ENCODE data around the gene CFAP46. TPM values are rescaled to one million over a fixed set of nuclear protein-coding genes. Genes with fewer than 3 reads are reported as not detected.

The CFAP46 gene
- polyA plus RNA-seq, 1 of the 3 experiments (the other 2 are of a cell fraction): 3.9 TPM

DNA sequence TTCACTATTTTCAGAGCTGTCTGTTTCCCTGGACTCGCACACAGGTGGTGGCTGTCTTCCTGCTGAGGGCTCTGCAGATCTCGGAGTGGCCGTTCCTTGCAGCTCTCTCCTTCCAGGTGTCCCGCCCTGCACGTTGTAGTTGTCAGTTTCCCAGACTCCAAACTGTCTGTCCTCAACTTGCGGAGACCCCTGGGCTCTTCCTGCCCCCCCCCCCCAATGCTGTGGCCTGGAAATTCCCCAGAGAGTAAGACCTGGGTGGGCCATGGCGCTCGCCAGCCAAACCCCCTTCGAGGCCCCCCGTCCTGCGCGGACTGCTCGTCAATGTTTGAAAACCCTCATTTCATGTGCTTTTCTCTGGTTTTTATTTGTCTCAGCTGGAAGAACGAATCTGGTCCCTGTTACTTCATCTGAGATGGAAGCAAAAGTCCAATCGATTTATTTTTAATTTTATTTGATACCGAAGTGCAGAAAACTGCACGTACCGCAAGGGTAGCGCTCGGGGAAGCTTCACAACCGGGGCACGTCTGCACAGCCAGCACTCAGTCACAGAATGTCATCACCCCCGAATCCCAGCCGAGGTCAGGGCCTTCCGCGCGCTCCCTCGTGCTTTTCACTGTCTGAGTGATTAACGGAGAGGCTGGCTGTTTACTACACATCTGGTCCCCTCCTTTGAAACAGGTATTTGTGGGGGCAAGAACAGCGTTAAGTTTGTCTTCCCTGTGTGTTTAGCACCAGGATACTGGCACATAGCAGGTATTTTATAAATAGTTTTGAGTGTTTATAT, 110.0 kb downstream of the CFAP46 start:
- Histone ChIP-seq H2AFZ (ENCODE audit: low read depth) (no peak overlapping the region), H3K9me3 (no peaks in the 10 kb centered on the region), H3K9me2 (no peaks in the 10 kb centered on the region), H4K20me1 (ENCODE audit: insufficient read depth) (no peaks in the 10 kb centered on the region), H3K9ac (no peak overlapping the region), H3K36me3 (replicated peaks in 1 of 2; ENCODE audit: control insufficient read depth in 1 of 2, insufficient read depth in 2 of 2, low read length in 1 of 2) (no peaks in the 10 kb centered on the region), H3K4me1 (ENCODE audit: control insufficient read depth in 1 of 2, insufficient read depth in 2 of 2, low read depth in 1 of 2, low read length in 1 of 2) (peaks cover 0 to 11% of the 10 kb centered on the region in 2 experiments; a peak in 1 of 4 replicates), H3F3A (replicated peaks; ENCODE audit: insufficient read depth) (peaks cover 3% of the 10 kb centered on the region), H3K27ac (ENCODE audit: low read depth in 2 of 2, low read length in 1 of 2) (no peak overlapping the region), H3K4me3 (ENCODE audit: low read depth in 2 of 2, low read length in 1 of 2) (no peak overlapping the region), H3K4me2 (no peak overlapping the region), H3K79me2 (ENCODE audit: insufficient read depth) (no peaks in the 10 kb centered on the region), H3K27me3 (ENCODE audit: insufficient read depth) (no peaks in the 10 kb centered on the region; the same call in 1 of the 2 replicates)
- ChIA-PET CTCF (interaction anchor here (5.2 kb wide), 1 partner anchor 178 kb away, joined by 26 read pairs; no protein-coding TSS in a partner anchor), POLR2A (no interaction called here)
- DNase-seq: no peak
- no peak for TF ChIP-seq FOSL2 (IDR thresholded peaks at IDR 0.05; ENCODE audit: borderline replicate concordance, low read depth)
- TF ChIP-seq GABPA (IDR thresholded peaks at IDR 0.05; ENCODE audit: low read depth): no peak
- no peak for TF ChIP-seq TCF12 (IDR thresholded peaks at IDR 0.05)
- TF ChIP-seq RAD21 (IDR thresholded peaks at IDR 0.05; ENCODE audit: low read length): no peak
- TF ChIP-seq EP300 (IDR thresholded peaks at IDR 0.05; ENCODE audit: borderline replicate concordance in 1 of 2, low read depth in 1 of 2, low read length in 1 of 2): no peak
- TF ChIP-seq, protein P1, sequence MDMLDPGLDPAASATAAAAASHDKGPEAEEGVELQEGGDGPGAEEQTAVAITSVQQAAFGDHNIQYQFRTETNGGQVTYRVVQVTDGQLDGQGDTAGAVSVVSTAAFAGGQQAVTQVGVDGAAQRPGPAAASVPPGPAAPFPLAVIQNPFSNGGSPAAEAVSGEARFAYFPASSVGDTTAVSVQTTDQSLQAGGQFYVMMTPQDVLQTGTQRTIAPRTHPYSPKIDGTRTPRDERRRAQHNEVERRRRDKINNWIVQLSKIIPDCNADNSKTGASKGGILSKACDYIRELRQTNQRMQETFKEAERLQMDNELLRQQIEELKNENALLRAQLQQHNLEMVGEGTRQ (IDR thresholded peaks at IDR 0.05; ENCODE audit: borderline replicate concordance, low read depth, low read length): no peak
- TF ChIP-seq, protein P2, sequence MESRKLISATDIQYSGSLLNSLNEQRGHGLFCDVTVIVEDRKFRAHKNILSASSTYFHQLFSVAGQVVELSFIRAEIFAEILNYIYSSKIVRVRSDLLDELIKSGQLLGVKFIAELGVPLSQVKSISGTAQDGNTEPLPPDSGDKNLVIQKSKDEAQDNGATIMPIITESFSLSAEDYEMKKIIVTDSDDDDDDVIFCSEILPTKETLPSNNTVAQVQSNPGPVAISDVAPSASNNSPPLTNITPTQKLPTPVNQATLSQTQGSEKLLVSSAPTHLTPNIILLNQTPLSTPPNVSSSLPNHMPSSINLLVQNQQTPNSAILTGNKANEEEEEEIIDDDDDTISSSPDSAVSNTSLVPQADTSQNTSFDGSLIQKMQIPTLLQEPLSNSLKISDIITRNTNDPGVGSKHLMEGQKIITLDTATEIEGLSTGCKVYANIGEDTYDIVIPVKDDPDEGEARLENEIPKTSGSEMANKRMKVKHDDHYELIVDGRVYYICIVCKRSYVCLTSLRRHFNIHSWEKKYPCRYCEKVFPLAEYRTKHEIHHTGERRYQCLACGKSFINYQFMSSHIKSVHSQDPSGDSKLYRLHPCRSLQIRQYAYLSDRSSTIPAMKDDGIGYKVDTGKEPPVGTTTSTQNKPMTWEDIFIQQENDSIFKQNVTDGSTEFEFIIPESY (IDR thresholded peaks at IDR 0.05; ENCODE audit: borderline replicate concordance, low read depth): no peak
- no peak for TF ChIP-seq SMC3 (IDR thresholded peaks at IDR 0.05; ENCODE audit: low read depth, low read length)
- TF ChIP-seq, protein P3, sequence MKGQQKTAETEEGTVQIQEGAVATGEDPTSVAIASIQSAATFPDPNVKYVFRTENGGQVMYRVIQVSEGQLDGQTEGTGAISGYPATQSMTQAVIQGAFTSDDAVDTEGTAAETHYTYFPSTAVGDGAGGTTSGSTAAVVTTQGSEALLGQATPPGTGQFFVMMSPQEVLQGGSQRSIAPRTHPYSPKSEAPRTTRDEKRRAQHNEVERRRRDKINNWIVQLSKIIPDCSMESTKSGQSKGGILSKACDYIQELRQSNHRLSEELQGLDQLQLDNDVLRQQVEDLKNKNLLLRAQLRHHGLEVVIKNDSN (IDR thresholded peaks at IDR 0.05; ENCODE audit: borderline replicate concordance, low read depth): no peak
- TF ChIP-seq, protein P4, sequence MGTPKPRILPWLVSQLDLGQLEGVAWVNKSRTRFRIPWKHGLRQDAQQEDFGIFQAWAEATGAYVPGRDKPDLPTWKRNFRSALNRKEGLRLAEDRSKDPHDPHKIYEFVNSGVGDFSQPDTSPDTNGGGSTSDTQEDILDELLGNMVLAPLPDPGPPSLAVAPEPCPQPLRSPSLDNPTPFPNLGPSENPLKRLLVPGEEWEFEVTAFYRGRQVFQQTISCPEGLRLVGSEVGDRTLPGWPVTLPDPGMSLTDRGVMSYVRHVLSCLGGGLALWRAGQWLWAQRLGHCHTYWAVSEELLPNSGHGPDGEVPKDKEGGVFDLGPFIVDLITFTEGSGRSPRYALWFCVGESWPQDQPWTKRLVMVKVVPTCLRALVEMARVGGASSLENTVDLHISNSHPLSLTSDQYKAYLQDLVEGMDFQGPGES (IDR thresholded peaks at IDR 0.05; ENCODE audit: low read depth, low read length): no peak
- no peak for TF ChIP-seq RCOR1 (IDR thresholded peaks at IDR 0.05; ENCODE audit: low read length)
- TF ChIP-seq MXI1 (IDR thresholded peaks at IDR 0.05; ENCODE audit: low read depth, low read length): no peak
- TF ChIP-seq RXRA (IDR thresholded peaks at IDR 0.05; ENCODE audit: borderline replicate concordance, low read depth): no peak
- WGBS (ENCODE audit: low lambda C conversion rate): 61% methylated on average over 30 of the region's 30 CpGs
